GM21723 (cell line): ENCODE results near the gene ANKUB1.

ENCODE experiments used
- ATAC-seq: cut with Tn5 transposase; IDR thresholded peaks from one replicate; pipeline ENCODE4 v1.9.1; 2021; ENCODE audit warnings: mild to moderate bottlenecking, moderate library complexity; ENCODE audit not compliant: unreplicated experiment

The ANKUB1 gene

GRCh38 chr3:149713730-149714654 lies 78.4 kb downstream of the ANKUB1 start:
- ATAC-seq: no peak
